Superior temporal gyrus (tissue), 1 donor: Measurements from ENCODE around the gene SNX9.

ENCODE experiments used
- DNase-seq: peaks from one replicate; pipeline ENCODE4 v3.0.0-alpha.2; 2016; ENCODE audit errors: extremely low spot score

SNX9 gene

DNA sequence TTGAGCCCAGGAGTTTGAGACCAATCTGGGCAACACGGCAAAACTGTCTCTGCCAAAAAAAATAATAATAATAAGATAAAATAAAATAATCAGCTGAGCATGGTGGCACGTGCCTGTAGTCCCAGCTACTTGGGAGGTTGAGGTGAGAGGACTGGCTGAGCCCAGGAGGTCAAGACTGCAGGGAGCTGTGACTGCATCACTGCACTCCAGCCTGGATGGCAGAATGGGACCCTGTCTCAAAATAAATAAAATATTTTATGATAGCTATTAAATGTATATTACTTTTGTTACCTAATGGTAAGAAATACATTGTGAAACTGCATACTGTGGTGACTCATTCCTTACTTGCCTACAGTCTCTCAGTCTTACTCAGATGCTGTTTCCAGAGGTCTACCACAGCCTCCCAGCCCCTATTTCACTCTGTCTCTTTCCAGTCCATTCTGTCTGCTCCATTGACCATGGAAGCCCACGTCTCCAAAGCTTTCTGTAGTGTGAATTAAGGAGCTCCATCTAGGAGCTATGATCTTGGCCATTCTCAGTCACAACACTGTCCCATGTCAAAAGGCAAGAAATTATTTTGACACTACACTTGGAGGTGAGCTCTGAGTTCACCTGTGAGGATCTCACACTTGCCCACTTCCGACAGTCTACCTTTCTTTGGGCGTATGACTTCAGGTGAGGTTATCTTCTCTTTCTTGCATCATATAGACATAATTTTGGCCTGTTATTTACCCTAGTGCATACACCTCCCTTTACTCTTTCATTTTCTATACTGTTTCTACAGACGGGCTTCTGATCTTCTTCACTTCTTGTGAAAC, 22.4 kb upstream of the SNX9 start:
- no peak for DNase-seq

DNA sequence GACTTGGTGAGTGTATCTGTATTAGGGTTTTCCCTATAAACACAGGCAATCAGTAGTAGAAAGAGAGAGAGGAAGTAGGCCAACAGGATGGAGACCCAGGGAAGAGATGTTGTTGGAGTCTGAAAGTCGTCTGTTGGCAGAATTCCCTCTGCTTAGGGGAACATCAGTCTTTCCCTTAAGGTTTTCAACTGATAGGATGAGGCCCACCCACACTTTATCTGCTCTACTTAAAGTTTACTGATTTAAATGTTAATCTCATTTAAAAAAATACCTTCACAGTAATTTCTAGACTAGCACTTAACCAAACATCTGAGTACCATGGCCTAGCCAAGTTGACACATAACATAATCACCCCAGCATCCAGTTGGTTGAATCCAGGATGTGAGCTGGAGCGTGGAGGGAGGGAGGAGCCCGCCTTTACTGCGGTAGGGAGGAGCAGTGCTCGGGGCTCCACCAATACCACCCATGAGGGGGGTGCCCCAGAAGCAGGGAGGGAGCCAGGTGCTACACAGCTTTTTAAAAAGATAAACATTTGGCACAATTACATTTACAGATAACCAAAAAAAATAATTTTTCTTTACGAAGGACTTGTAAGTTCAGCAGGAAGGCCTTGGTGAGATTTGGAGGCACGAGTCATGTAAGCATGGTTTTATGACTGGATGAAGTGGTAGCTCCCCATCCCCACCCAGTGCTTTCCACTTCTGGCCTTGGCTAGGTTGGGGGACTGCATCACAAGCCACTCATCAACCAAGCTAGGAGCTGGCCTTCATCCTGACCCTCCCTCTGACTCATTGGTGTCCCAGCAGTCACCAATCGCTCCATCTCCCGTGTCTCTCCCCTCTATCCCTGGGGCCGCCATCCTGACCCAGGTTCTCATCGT, 18.4 kb upstream of the SNX9 start:
- DNase-seq = no peak

DNA sequence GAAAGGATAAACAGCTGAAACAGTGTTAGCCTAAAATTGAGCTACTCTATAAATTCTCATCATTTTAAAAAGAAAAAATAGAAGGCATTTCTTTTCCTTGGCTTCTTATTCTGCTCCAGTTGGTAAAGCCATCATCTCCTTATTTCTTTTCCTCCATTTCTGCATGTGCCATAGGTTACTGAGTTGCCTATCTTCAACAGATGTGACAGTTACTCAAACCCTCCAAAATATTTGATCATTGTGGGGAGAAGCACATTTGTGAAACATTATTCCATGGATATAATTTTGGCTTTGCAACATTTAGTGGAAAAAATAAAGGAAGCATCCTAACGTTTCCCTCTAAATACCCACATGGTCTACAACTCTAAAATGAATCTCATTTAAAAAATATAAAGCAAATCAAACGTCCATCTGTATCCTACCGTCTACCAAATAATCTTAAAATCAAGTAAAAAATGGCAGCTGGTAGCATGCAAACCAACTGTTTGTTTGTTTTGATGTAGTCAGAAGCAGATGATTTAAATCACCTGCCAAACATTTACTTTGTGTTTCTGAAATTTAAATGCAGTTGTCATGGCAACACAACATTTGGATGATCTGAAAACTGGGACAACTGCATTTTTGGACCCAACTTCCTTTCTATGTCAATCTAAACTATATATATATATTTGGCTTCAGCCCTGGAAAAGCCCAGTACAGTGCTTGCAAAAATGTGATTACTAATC, 16.8 kb upstream of the SNX9 start:
- peak; percentile 66 for DNase-seq

DNA sequence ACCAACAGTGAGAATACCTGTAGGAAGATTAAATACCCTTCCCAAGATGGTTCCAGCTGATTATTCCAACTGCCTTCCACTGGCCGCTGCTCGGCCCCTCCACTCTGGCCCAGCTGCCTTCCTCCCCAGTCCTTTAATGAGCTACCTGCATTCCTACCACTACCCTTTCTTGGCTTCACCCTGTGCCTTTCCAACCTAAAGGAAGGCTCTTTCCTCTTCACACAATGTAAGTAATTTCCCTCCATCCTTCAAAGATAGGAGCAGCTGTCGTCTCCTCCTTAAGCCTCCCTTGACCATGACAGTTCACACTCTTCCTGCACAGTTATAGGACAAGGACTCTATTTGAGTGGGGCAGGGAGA, 16.2 kb upstream of the SNX9 start:
- no peak for DNase-seq

DNA sequence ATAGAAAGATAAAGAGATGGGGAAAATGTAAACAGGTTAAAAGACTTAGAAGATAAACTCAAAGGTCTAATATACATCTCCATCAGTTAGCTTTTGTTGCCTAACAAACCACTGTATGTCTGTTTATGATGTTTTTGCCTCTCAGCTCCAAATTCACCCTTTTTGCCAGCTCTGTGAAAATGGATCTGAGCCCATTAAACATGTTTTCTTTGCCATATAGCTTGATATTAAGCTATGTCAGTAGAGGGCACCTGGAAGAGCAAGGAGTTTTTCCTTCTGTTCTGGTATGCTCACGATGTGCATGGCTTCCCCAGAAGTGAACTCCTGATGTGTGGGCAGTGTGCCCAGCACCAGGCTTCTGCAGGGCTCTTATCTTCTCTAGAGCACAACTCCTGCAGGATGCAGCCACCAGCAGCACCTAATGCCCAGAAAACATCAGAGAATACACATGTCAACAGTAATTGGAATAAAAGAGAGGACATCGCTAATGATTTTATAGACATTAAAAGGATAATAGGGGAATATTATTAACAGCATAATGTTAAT, 14.6 kb upstream of the SNX9 start:
- DNase-seq = no peak

DNA sequence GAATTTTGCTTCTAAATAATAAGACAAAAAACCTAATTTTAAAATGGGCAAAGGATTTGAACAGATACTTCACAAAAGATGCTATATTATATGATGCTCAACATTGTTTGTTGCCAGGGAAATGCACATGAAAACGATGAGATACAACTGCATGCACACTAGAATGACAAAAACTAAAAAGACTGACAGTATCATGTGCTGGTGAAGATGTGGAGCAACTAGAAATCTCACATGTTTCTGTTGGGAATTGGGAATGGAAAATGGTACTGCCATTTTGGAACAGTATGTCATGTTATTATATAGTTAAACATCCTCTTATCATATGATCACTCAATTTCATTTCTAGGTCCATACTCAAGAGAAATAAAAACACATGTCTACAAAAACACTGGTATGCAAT, 13.4 kb upstream of the SNX9 start:
- DNase-seq = no peak

DNA sequence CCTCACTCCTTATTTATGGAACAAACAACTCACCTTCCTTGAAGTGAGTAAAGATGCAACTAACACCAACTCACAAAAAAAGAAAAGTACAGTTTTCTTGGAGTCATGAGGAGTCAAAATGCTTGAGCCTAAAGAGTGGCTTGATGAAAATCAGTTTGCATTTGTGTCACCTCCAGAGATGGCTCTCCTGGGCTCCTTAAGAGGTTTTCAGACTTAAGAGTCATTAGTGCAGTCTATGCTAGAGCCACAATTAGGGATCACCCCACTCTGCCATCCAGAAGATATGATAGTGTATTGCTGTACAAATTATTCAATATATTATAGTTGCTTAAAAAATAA, 11.9 kb upstream of the SNX9 start:
- no peak for DNase-seq

DNA sequence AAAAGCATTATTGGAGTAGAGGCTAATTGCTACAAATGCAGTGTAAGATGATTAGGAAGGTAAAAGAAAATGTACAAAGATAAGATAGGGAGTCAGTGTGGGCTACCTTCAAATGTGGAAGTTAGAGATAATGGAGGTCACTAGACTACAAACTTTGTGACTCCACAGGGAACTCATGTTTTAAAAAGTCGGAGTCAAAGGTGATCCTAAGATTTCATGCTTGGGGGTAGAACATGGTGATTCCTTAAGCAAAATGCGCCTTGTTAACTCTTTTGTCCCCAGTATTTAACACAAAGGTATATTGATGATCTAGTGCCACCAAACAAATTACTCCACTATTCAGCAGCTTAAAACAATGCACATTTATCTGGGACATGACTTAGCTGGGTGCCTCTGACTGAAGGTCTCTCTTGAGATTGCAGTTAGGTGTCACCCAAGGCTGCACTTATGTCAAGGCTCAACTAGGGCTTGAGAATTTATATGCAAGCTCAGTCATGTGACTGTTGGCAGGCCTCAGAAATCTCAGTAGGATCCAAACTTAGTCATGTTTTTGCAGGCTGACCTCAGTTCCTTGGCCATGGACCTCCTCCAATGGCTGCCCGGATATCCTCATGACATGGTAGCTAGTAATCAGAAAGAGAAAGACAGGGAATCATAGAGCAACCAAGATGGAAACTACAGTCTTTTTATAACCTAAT, 11.4 kb upstream of the SNX9 start:
- DNase-seq = no peak

DNA sequence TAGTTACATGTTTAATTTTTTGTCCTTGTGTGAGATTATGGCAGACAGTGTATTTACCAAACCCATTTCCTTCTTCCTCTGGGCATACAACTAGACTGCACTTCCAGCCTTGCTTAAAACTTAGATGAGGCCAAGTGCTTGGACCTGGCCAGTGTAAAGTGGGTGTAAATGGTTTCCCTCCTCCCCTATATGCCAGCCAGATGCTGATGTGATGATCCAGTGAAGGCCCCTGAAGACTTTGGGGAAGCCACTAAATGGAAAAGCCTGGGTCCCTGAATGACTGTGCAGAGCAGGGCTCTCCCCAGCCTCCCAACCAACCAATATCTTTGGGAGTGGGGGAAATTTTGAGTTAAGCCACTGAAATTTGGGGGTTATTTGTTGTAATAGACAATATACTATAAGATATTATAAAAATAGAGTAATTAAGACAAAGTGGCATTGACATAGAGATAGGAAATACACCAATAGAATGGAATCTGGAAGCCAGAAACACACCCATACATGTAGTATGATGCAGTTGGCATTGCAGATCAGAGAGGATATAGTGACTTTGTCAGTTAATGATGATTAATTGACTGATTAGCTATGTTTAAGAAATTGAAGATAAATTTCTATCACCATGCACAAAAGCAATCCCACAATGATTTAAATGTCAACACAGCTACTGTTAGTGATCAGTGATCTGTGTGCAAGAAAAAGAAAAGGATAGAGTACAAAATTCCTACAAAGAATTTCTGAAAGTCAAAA, 10.4 kb upstream of the SNX9 start:
- no peak for DNase-seq

DNA sequence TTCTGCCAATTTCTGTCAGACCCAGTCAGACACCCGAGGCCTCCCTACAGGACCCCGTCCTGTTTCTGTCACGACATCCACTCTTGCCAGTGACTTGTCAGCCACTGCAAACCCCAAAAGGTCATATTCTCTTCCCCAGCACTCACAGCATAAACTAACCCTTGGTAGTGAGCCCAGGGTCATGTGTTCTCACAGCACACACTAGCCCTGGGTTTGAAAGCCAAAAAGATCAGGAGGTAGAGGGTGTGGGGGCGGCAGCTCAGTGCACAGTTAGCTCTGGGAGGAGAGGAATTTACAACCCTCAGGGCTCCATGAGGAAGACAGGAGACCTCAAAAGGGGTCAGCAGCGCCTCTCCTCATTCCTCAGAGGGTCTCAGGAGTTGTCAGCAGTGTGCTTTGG, 9.9 kb upstream of the SNX9 start:
- DNase-seq = no peak

DNA sequence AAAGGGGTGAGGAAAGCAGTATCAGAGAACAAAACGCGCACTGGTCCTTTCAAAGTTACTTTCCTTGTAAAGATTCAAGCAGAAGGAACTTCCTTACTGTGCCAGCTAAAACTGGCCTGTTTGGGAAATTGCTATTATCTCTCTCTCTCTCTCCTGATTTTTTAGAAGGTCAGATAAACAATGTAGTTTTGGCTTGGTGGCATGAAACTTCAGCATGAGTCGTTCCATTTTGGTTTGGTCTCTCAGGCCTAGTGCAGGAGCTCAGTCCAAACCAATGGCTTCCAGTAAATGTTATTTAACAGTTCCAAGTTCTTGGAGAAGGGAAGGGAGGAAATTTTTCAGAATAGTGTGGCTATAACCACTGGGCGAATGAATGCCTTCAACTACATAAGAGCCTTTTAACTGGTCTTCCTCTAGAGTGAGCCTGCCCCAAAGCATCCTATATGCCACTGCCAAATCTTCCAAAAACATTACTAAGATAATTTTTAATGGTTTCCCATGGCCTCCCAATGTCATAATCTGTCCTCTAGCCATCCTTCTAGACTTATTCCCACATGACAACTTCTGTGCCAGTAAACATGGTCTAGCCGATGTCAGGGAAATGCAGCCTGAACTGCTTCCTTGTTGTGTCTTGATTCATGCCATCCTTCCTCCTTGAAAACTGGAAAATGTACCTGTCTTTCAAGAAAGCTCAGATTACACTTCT, 9.1 kb upstream of the SNX9 start:
- DNase-seq = no peak

DNA sequence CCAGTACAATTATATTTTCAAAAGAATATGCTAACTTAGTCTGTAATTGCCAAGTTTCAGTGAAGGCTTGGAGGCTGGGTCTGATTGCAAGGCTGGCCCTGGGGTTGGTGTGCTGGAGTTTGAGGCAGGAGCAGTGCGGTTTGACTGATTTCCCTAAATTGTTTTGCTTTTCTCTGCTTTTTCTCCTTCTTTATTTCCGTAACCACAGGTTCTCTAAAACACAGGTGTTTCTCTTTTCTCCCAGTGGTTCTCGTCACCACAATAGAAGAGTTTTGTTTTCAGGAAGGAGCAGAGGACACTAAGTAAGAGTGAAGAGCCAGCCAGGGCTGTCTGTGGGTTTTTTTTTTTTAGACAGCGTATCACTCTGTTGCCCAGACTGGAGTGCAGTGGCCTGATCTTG, 8.2 kb upstream of the SNX9 start:
- DNase-seq = no peak

DNA sequence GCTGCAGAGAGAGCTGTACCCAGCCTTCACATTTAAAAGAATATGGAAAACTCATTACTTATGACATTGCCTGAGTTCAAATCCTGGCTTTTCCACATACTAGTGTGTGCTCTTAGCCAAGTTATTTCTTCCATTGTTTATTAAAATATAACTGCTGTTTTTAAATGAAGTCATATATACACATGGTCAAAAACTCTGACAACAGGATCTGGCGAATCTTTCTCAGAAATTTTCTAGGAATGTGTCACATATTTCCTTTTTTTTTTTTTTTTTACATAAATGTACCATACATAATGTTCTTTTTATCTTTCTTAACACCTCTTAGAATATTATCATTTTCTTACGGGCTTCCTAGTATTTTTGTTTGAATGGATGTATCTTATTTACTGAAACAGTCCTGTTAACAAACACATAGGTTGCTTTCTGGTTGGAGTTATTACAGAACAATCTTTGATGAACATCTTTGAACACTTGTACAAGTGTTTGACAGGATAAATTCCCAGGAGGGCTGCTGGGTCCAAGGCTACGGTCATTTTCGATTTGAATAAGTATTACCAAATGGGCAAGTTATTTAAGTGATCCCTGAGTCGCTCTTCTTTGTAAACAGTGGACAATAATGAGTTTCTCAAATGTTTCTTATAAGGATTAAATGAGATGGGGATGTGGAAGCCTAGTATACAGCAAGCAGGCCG, 1.6 kb upstream of the SNX9 start:
- no peak for DNase-seq

DNA sequence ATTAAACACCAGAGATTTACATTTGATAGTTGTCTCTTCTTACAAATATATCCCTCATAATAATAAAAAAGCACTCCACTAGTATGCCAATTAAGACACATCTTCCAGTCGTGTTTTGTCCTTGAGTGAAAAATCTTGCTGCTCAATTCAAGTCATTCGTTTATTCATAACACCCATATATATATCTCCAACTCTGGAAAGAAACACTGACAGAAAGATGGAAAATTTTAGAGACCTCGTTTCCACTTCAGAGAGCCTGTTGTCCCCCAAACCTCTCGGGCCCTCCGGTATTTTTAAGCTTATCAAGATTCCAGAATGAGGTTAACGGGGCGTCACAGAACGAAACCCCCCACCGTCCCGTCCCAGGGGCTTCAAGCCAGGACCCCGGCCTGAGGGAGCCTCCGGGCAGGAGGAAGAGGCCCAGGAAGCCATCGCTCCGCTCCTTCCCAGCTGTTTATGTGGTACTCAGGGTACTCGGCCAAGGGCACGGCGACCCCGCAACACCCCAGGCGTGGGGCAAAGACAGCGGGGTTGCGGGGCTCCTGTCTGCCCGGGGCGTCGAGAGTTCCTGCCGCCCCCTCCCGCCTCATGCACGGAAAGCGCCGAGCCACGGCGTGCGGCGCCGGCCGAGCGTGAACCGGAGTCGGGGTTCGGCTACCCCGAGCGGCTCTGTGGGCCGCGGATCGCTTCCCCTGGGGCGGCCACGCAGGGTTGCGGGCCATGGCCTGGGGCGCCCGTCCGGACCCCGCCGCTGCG, 623 bp upstream of the SNX9 start:
- DNase-seq = no peak

DNA sequence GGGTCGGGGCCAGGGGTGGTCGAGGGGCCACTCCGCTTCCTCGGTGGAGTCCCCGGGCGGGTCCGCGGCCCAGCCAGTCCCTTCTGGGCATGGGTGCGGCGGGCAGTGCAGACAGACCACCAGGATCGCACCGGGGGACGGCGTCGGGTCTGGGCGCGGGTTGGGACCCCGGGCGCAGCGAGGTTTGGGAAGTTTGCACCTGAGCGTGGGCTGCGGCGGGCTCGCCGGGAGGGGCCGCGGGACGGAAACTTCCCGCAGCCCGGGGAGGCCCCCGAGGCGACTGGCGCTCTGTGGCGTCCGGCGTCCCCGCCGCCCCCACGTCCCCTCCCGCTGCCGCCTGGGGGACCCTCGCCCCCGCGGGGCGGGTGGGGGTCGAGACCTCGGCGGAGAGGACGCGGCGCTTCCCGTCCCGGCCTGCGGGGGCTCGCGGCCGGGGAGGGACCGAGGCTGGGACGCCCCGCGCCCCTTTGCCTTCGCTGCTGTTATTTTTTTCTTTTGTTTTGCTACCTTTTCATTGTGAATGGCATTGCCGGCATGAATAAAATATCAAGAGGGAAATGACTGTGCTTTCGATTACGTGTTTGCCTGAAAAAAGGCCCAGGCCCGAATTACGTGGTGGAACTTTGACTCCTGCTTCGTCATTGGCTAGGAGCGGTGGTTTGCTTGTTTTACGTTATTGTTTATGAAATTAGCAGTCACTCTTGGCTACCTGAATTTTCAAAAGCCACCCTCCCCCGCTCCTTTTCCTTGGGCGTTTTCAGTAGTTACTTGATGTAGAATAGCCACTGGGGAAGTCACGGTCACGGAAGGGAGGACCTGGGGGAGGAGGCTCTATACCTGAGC, 703 bp downstream of the SNX9 start:
- DNase-seq = no peak

DNA sequence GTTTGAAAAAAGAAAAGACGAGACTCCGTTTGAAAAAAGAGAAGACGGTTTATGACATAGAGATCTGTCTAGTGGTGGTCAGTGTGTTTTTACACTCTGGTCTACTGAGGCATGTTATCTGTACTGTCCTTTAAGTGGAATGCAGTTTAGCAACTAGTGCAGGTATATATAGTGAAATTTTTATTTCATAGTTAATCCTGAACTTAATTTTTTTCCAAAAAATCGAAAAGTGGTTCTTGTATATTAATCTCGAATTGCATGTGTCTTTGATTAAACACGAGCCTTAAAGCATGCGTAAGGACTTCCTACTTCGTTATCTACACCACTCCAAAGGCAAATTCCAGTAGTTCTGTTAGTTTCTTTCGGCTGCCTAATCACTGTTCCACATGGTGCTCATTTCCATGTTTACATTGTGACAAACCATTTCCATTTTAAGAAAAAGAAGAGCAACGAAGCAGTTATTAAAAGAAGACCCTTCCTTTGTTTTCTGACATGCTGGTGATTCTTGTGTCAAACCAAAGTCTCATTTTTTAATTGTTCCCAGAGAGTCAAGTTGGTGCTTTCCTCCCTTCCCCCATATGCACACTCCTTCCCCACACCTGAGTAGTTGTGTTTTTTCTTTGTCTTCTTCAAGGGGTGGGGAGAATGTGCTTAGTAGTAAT, 2.3 kb downstream of the SNX9 start:
- DNase-seq = no peak

DNA sequence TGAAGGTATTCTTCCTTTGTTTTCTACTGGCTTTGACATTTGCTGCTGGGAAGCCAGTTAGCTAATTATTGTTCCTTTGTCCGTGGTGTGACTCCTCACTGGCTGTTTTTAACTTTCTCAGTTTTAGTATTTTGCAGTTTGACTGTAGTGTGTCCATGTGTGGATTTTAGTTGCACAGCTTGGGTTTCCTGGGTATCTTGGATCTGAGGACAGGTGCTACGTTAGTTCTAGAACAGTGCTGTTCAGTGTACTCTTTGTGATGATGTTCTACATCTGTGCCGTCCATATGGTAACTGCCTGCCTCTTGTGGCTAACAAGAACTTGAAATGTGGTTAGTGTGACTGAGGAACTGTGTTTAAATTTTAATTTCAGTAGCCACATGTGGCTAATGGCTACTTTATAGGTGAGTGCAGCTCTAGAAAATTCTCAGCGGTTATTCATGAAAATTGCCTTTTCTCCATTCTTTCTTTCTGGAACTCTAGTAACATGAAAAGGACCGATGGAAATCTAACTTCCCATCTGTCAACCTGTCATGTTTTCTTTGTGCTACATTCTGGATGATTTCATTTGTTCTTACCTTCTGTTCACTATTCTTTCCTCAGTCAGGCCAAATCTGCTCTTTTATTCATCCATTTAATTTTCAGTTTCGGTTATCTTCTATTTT, 7.4 kb downstream of the SNX9 start:
- DNase-seq = peak; percentile 78
